ENCODE results near the gene RBP5. TPM values are rescaled to one million over a fixed set of nuclear protein-coding genes. Genes with fewer than 3 reads are reported as not detected.

Gene RBP5
- total and polyA plus RNA-seq, 10 of the 15 experiments (the other 5 are each of a cell fraction or from before 2014, with no cell fraction given): 0.11 to 1.1 (median 0.31) TPM; not detected in 4

DNA sequence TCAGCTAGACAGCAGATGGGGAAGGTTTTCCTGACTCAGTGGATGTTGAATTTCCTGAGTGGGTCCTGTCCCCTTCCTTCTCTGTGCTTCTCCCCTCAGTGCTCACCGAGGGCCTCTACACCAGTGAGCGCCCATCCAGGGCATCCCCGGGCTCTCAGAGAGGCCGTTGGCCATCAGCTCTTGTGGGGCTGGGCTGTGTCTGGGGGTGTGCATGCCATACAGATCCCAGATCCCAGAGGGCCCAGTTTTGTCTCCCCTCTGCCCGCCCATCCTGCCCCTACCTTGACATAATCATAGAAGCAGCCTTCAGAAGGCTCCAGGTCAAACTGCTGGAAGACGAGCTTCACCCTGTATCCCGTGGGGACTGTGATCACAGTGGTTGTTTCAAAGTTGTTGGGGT lies 37.5 kb downstream of the RBP5 start:
- no peaks in the 10 kb centered on the region for H3K9me3 ChIP-seq (replicated peaks; ENCODE audit: control insufficient read depth, insufficient read depth, low read length)
- intact Hi-C loops (cut with micrococcal nuclease; ENCODE audit: unreplicated experiment): loop anchor here (5.0 kb wide), 3 partner anchors 74 to 169 kb away; partner anchors contain the start of genes EMG1, LPCAT3 and PHB2
- no peak overlapping the region for H3K4me3 ChIP-seq
- H3K79me2 ChIP-seq (ENCODE audit: control insufficient read depth, insufficient read depth, low read length): no peaks in the 10 kb centered on the region
- ChIA-PET POLR2A (interaction anchor here (0.5 to 1.1 kb wide), 3 partner anchors 14 to 166 kb away, joined by 3 to 4 read pairs (median 3); no protein-coding TSS in a partner anchor), SMC1A (ENCODE audit: uncharacterized antibody, unreplicated experiment) (interaction anchor here (0.8 to 1.4 kb wide), 4 partner anchors 17 to 146 kb away, joined by 3 to 5 read pairs (median 4); no protein-coding TSS in a partner anchor), CTCF (interaction anchor here (1.0 to 6.3 kb wide), 3 partner anchors 22 to 146 kb away, joined by 4 to 32 read pairs (median 4); partner anchors contain the start of genes C12orf57 and RNU7-1), RAD21 (ENCODE audit: unreplicated experiment) (interaction anchor here (0.6 to 1.5 kb wide), 3 partner anchors 16 to 24 kb away, joined by 3 to 5 read pairs (median 3); partner anchors contain the start of gene C1RL)
- no peaks in the 10 kb centered on the region for H3K4me1 ChIP-seq (ENCODE audit: control insufficient read depth, insufficient read depth, low read length)
- 44% methylated on average over 7 of the region's 7 CpGs for WGBS (ENCODE audit: insufficient coverage, insufficient replicate concordance, low lambda C conversion rate, missing lambda C conversion rate)
- H2AFZ ChIP-seq (ENCODE audit: control insufficient read depth, low read depth, low read length): no peak overlapping the region
- DNase-seq (ENCODE audit: low read depth, low spot score): no peak
- no TSS peak for BruUV-seq (replicated peaks)
- in situ Hi-C loops (cut with MboI): no loop called here
- H3K27me3 ChIP-seq (replicated peaks in 1 of 2; ENCODE audit: control insufficient read depth in 2 of 2, insufficient read depth in 2 of 2, low read length in 1 of 2): no peaks in the 10 kb centered on the region; a peak in 1 of 4 replicates
- H3K9ac ChIP-seq (ENCODE audit: control insufficient read depth, insufficient read depth, low read length): no peak overlapping the region
- H3K36me3 ChIP-seq (ENCODE audit: control insufficient read depth in 2 of 2, insufficient read depth in 2 of 2, low read length in 1 of 2): no peaks in the 10 kb centered on the region
- H4K20me1 ChIP-seq (ENCODE audit: control insufficient read depth, insufficient read depth): no peaks in the 10 kb centered on the region
- H3K4me2 ChIP-seq (ENCODE audit: control insufficient read depth, insufficient read depth): no peak overlapping the region
- no peak for ATAC-seq
- no peak overlapping the region for H3K27ac ChIP-seq (ENCODE audit: control insufficient read depth, insufficient read depth)
- TF ChIP-seq CEBPB (IDR thresholded peaks at IDR 0.05; ENCODE audit: borderline replicate concordance in 1 of 2, low read depth in 2 of 2, low read length in 2 of 2) (no peak), EGR1 (IDR thresholded peaks at IDR 0.05; ENCODE audit: borderline replicate concordance in 1 of 2, low read depth in 2 of 2, low read length in 2 of 2) (no peak), ASH2L (IDR thresholded peaks at IDR 0.05; ENCODE audit: borderline replicate concordance, low read depth) (no peak), BACH1 (IDR thresholded peaks at IDR 0.05; ENCODE audit: borderline replicate concordance) (no peak), MEF2A (IDR thresholded peaks at IDR 0.05; ENCODE audit: insufficient read depth, low read depth, low read length) (no peak), CHD1 (IDR thresholded peaks at IDR 0.05; ENCODE audit: low read depth, low read length) (no peak), BMI1 (IDR thresholded peaks at IDR 0.05; ENCODE audit: borderline replicate concordance) (no peak), RUNX3 (IDR thresholded peaks at IDR 0.05; ENCODE audit: low read length) (no peak), GATAD2B (conservative IDR thresholded peaks at IDR 0.05; ENCODE audit: low read depth) (no peak), ZNF384 (IDR thresholded peaks at IDR 0.05; ENCODE audit: borderline replicate concordance, low read depth, low read length) (no peak), TCF3 (IDR thresholded peaks at IDR 0.05; ENCODE audit: borderline replicate concordance, insufficient read depth, low read depth, low read length) (no peak)
- TF ChIP-seq, protein P1, sequence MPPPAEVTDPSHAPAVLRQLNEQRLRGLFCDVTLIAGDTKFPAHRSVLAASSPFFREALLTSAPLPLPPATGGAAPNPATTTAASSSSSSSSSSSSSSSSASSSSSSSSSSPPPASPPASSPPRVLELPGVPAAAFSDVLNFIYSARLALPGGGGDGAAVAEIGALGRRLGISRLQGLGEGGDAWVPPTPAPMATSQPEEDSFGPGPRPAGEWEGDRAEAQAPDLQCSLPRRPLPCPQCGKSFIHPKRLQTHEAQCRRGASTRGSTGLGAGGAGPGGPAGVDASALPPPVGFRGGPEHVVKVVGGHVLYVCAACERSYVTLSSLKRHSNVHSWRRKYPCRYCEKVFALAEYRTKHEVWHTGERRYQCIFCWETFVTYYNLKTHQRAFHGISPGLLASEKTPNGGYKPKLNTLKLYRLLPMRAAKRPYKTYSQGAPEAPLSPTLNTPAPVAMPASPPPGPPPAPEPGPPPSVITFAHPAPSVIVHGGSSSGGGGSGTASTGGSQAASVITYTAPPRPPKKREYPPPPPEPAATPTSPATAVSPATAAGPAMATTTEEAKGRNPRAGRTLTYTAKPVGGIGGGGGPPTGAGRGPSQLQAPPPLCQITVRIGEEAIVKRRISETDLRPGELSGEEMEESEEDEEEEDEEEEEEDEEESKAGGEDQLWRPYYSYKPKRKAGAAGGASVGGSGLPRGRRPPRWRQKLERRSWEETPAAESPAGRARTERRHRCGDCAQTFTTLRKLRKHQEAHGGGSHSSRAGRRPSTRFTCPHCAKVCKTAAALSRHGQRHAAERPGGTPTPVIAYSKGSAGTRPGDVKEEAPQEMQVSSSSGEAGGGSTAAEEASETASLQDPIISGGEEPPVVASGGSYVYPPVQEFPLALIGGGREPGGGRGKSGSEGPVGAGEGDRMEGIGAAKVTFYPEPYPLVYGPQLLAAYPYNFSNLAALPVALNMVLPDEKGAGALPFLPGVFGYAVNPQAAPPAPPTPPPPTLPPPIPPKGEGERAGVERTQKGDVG (CRISPR knock-in tag; IDR thresholded peaks at IDR 0.05): no peak
- TF ChIP-seq, protein P2, sequence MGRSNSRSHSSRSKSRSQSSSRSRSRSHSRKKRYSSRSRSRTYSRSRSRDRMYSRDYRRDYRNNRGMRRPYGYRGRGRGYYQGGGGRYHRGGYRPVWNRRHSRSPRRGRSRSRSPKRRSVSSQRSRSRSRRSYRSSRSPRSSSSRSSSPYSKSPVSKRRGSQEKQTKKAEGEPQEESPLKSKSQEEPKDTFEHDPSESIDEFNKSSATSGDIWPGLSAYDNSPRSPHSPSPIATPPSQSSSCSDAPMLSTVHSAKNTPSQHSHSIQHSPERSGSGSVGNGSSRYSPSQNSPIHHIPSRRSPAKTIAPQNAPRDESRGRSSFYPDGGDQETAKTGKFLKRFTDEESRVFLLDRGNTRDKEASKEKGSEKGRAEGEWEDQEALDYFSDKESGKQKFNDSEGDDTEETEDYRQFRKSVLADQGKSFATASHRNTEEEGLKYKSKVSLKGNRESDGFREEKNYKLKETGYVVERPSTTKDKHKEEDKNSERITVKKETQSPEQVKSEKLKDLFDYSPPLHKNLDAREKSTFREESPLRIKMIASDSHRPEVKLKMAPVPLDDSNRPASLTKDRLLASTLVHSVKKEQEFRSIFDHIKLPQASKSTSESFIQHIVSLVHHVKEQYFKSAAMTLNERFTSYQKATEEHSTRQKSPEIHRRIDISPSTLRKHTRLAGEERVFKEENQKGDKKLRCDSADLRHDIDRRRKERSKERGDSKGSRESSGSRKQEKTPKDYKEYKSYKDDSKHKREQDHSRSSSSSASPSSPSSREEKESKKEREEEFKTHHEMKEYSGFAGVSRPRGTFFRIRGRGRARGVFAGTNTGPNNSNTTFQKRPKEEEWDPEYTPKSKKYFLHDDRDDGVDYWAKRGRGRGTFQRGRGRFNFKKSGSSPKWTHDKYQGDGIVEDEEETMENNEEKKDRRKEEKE (IDR thresholded peaks at IDR 0.05): no peak
- FAIRE-seq: no peak
